Thyroid gland (tissue), 4 donors: ENCODE results near the gene IL22. TPM values are rescaled to one million over a fixed set of nuclear protein-coding genes. Genes with fewer than 3 reads are reported as not detected.

ENCODE experiments used
- DNase-seq, 2 donors: peaks; one replicate each; pipeline ENCODE4 v3.0.0-alpha.2; 2019
- H3K27ac ChIP-seq, 3 donors: fragments of 200-600 bp; sonication (generic); 1 replicate in 2 of 3; 2 replicates in 1 of 3; pipeline ENCODE4 v1.5.1; 2016 to 2019; ENCODE audit warnings: mild to moderate bottlenecking in 1 of 3, moderate library complexity in 1 of 3
- H3K27me3 ChIP-seq: fragments of 200-600 bp; sonication (generic); one replicate; pipeline ENCODE4 v1.5.1; 2019
- H3K36me3 ChIP-seq, 2 donors: fragments of 200-600 bp; sonication (generic); one replicate each; pipeline ENCODE4 v1.5.1; 2016 to 2019
- H3K4me1 ChIP-seq, 2 donors: fragments of 200-600 bp; sonication (generic); one replicate each; pipeline ENCODE4 v1.5.1; 2017 to 2019
- H3K4me3 ChIP-seq, 3 donors: fragments of 200-600 bp; sonication (generic); replicated peaks in 1 of 3; 1 replicate in 2 of 3; 2 replicates in 1 of 3; pipeline ENCODE4 v1.5.1; 2016; ENCODE audit warnings: mild to moderate bottlenecking in 1 of 3
- H3K9me3 ChIP-seq: fragments of 200-600 bp; sonication (generic); one replicate; pipeline ENCODE4 v1.5.1; 2017
- CTCF ChIP-seq, 6 experiments: fragments of 200-600 bp in 3 of 6; fragments of 450-650 bp in 3 of 6; sonication (generic) in 3 of 6; IDR thresholded peaks; one replicate each; pipeline ENCODE4 v1.5.1; 2016 to 2019; ENCODE audit warnings: antibody characterized with exemption in 6 of 6, mild to moderate bottlenecking in 2 of 6, inconsistent platforms in 1 of 6, moderate library complexity in 1 of 6
- POLR2A ChIP-seq, 2 donors: fragments of 450-650 bp; IDR thresholded peaks; one replicate each; pipeline ENCODE4 v1.6.1; 2017; ENCODE audit warnings: antibody characterized with exemption in 2 of 2, mild to moderate bottlenecking in 2 of 2, moderate library complexity in 1 of 2
- WGBS, 2 donors: methylation state at CpG; one replicate each; pipeline ENCODE4 v1.1.5; 2017; 5-methylcytosine and 5-hydroxymethylcytosine counted together
- intact Hi-C: fragments of 100-400 bp; cut with DNase I; formaldehyde crosslinking; loops from one replicate; pipeline ENCODE4 v1.15.1; 2023
- total RNA-seq, 4 donors: library from RNA; depleted of rRNA; stranded (reverse); fragments of >200 nt; gene quantifications; one replicate each; pipeline ENCODE4 v1.2.3, GENCODE V29; 2016

Gene IL22
- total RNA-seq, 4 donors from 2014 or later: not detected

GRCh38 chr12:68225576-68226476, 27.6 kb downstream of the IL22 start, which contains the start of gene IL26:
TSS of gene IL26 (minus strand) at chr12:68225810. CDS start at chr12:68225756, 54 bp downstream.
- TF ChIP-seq CTCF (IDR thresholded peaks at IDR 0.05) (no peak), POLR2A (IDR thresholded peaks at IDR 0.05) (no peak)
- no peaks in the 10 kb centered on the region for H3K4me1 ChIP-seq
- no peak within 1 kb of the TSS for H3K27ac ChIP-seq
- no peaks in the 10 kb centered on the region for H3K27me3 ChIP-seq
- H3K9me3 ChIP-seq: no peaks in the 10 kb centered on the region
- no peak within 1 kb of the TSS for H3K4me3 ChIP-seq
- no peaks in the 10 kb centered on the region for H3K36me3 ChIP-seq
- DNase-seq: no peak
- intact Hi-C loops: loop anchor here (2.0 kb wide), 1 partner anchor 89 kb away; no protein-coding TSS in a partner anchor
- WGBS, 2 donors: 77 to 82% methylated on average over 8 of the region's 8 CpGs

GRCh38 chr12:68224613-68225285, 28.7 kb downstream of the IL22 start:
- intact Hi-C loops: loop anchor here (2.0 kb wide), 1 partner anchor 90 kb away; no protein-coding TSS in a partner anchor
- Histone ChIP-seq H3K9me3 (no peaks in the 10 kb centered on the region), H3K4me3 (no peak overlapping the region), H3K27me3 (no peaks in the 10 kb centered on the region), H3K27ac (no peak overlapping the region), H3K36me3 (no peaks in the 10 kb centered on the region), H3K4me1 (no peaks in the 10 kb centered on the region)
- no peak for DNase-seq
- 79 to 80% methylated on average over 3 of the region's 3 CpGs for WGBS, 2 donors
- TF ChIP-seq CTCF (IDR thresholded peaks at IDR 0.05): no peak
- TF ChIP-seq POLR2A (IDR thresholded peaks at IDR 0.05): no peak

DNA sequence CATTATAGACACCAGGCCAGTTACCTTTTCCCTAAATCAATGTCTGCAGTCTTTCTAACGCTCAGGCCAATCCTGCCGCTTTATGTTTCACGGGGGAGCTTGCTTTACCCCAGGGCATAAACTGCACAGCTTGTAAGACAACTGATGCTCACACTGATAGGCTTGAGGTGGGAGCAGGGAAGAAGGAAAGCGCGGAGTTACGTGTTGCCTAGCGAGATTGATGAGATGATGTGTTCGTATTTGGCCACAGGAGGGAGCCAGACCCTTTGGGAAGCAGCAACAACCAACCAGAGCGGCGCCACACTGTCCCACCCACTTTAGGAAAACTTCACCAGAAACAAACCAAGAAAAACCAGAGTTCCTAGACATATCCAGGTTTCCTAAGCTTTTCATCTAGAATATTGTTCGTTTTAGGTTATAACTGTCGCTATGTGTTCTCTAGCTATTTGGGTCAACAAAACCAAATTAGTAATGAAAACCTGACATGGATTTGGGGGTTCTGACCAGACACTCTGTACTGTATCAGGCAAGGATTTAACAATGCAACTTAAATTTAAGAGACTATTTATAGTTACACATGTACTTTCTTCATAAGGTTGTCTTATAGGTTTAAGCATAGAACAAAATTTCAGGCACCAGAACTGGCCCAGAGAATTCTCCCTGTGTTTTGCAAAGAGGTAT, 30.2 kb downstream of the IL22 start:
- H3K4me3 ChIP-seq: no peak overlapping the region
- TF ChIP-seq POLR2A (IDR thresholded peaks at IDR 0.05) (no peak), CTCF (IDR thresholded peaks at IDR 0.05) (peak; percentile 32 to 91 (median 82))

GRCh38 chr12:68222326-68222725, 31.1 kb downstream of the IL22 start:
- no peaks in the 10 kb centered on the region for H3K4me1 ChIP-seq
- TF ChIP-seq POLR2A (IDR thresholded peaks at IDR 0.05) (no peak), CTCF (IDR thresholded peaks at IDR 0.05) (no peak)

More for the DNA sequence above, 30.2 kb downstream of the IL22 start:
- intact Hi-C loops: no loop called here
- H3K36me3 ChIP-seq: no peaks in the 10 kb centered on the region
- no peaks in the 10 kb centered on the region for H3K9me3 ChIP-seq
- H3K27ac ChIP-seq: no peak overlapping the region
- WGBS, 2 donors: 5% methylated on average over 12 of the region's 12 CpGs
- H3K4me1 ChIP-seq: no peaks in the 10 kb centered on the region
- no peaks in the 10 kb centered on the region for H3K27me3 ChIP-seq
- DNase-seq: peak; percentile 82 to 85

More at GRCh38 chr12:68222326-68222725, 31.1 kb downstream of the IL22 start:
- Histone ChIP-seq H3K27me3 (no peaks in the 10 kb centered on the region), H3K27ac (no peak overlapping the region), H3K9me3 (no peaks in the 10 kb centered on the region), H3K36me3 (no peaks in the 10 kb centered on the region), H3K4me3 (no peak overlapping the region)
- DNase-seq: no peak
- WGBS, 2 donors: 57 to 75% methylated on average over 6 of the region's 6 CpGs
- intact Hi-C loops: no loop called here
